ENCODE measurements around the gene SIPA1L3.
"Not testable (repeated sequence)": the region's sequence is repeated elsewhere in the genome, so short reads cannot be mapped to it uniquely, and the experiment has no call there.

SIPA1L3 gene, protein sequence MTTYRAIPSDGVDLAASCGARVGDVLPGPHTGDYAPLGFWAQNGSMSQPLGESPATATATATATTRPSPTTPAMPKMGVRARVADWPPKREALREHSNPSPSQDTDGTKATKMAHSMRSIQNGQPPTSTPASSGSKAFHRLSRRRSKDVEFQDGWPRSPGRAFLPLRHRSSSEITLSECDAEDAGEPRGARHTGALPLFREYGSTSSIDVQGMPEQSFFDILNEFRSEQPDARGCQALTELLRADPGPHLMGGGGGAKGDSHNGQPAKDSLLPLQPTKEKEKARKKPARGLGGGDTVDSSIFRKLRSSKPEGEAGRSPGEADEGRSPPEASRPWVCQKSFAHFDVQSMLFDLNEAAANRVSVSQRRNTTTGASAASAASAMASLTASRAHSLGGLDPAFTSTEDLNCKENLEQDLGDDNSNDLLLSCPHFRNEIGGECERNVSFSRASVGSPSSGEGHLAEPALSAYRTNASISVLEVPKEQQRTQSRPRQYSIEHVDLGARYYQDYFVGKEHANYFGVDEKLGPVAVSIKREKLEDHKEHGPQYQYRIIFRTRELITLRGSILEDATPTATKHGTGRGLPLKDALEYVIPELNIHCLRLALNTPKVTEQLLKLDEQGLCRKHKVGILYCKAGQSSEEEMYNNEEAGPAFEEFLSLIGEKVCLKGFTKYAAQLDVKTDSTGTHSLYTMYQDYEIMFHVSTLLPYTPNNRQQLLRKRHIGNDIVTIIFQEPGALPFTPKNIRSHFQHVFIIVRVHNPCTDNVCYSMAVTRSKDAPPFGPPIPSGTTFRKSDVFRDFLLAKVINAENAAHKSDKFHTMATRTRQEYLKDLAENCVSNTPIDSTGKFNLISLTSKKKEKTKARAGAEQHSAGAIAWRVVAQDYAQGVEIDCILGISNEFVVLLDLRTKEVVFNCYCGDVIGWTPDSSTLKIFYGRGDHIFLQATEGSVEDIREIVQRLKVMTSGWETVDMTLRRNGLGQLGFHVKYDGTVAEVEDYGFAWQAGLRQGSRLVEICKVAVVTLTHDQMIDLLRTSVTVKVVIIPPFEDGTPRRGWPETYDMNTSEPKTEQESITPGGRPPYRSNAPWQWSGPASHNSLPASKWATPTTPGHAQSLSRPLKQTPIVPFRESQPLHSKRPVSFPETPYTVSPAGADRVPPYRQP (N-terminal part only)

GRCh38 chr19:37906869-37907734, at the start of gene SIPA1L3:
SIPA1L3 (plus strand) TSS chr19:37907208; CDS start chr19:38081566, 174,358 bp downstream.
- peak; percentile 91 for DNase-seq (ENCODE audit: low read depth)

GRCh38 chr19:37864501-37864900, 42.5 kb upstream of the SIPA1L3 start:
- no peak for DNase-seq (ENCODE audit: low read depth)

- not testable (repeated sequence) for DNase-seq (ENCODE audit: low read depth)
Observed at GRCh38 chr19:37865930-37866329, 41.1 kb upstream of the SIPA1L3 start.

GRCh38 chr19:37867831-37868230, 39.2 kb upstream of the SIPA1L3 start:
- no peak for DNase-seq (ENCODE audit: low read depth)

DNA sequence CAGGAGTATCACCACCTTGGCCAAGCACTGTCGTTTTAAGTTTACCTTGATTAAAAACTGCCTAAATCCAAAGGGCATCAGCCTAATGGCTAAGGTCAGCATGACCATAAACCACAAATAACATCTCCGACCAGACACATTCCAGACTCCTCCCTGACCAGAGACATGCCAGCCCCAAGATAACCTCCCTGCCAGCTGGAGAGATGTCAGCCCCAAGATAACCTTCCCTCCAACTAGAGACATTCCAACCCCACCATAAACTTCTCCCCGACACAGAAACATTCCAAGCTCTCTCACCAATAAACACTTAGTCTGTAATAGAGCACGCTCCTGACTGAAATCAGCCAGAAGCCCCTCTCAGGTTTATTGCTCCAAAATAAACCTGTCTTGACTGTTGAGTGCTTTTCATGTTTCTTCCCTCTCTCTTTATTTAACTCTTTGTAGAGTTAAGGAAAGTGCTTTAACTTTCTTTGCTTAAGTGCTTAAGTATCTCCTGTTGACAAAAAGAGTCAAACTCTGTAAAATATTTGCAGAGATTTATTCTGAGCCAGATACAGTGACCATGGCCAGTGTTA, 37.2 kb upstream of the SIPA1L3 start:
- no peak for DNase-seq (ENCODE audit: low read depth)

DNA sequence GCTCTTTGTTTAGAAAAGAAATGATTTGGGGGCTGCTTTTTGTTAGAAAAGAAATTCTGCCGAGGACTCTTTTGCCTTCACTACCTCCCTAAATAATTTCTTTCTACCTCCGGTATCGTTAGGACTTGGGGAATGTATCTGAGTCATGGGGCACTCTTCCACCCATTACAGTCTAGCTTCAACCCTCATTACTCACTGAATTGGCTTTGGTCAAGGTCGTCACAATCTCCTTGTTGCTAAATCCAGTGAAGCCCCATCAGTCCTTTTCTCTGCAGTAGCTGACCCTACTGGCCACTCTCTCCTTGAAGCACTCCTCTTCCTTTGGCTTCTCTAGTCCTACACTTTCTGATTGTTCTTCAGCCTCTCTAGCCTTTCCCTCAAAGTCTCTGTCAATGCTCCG, 34.6 kb upstream of the SIPA1L3 start:
- DNase-seq (ENCODE audit: low read depth): no peak

- DNase-seq (ENCODE audit: low read depth): no peak
Observed at GRCh38 chr19:37874784-37875183, 32.2 kb upstream of the SIPA1L3 start.

DNA sequence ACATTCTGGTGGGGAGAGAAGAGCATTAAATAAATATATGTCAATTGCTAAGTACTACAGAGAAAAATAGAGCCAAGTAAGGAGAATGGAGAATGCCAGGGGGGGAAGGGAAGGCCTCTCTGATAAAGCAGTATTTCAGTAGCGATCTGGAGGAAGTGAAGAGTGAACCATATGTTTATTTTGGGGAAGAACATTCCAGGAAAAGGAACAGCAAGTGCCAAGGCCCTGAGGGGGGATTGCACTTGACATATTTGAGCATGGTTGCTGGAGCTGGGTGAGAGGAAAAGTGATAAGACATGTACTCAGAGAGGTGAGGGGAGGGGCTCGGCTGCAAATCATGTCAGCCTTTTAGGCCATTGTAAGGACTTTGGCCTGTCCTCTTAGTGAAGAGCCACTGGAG, 31.0 kb upstream of the SIPA1L3 start:
- DNase-seq (ENCODE audit: low read depth): no peak

- DNase-seq (ENCODE audit: low read depth): no peak
Observed at GRCh38 chr19:37877147-37877546, 29.9 kb upstream of the SIPA1L3 start.

DNA sequence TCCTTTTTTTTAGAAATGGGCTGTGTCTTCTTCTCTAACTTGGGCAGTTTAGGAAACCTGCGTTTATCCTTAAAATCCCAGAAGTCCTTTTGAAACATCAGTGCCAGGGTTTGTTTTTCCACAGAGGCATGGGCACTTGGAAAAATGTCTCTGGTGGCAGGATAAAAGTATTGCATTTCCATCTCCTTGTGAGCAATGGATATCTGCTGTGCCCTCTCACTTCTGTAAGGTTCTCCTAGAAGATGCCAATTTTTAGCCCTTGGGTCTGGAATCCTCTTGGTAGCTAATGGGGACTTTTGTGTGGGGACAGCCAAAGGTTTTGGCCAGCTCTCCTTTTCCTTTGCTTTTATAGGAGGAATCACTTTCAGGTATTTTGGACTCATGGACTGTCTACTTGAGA, 21.6 kb upstream of the SIPA1L3 start:
- DNase-seq (ENCODE audit: low read depth): no peak

DNA sequence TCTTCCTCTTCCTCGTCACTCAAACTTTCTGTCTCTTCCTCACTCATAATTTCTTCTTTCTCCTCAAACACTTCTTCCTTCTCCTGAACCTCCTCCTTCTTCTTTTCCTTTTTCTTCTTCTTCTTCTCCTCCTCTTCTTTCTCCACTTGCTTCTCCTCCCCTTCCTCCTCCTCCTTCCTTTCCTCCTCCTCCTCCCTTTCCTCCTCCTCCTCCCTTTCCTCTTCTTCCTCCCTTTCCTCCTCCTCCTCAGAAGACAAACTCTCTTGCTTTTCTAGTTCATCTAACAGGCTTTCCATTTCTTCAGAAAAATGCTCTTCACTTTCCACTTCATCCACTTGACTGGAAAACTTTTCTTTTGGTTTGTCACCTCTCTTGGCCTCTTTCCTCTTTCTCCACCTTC, 20.4 kb upstream of the SIPA1L3 start:
- DNase-seq (ENCODE audit: low read depth): no peak

GRCh38 chr19:37893845-37894575, 13.0 kb upstream of the SIPA1L3 start:
- DNase-seq (ENCODE audit: low read depth): no peak

DNA sequence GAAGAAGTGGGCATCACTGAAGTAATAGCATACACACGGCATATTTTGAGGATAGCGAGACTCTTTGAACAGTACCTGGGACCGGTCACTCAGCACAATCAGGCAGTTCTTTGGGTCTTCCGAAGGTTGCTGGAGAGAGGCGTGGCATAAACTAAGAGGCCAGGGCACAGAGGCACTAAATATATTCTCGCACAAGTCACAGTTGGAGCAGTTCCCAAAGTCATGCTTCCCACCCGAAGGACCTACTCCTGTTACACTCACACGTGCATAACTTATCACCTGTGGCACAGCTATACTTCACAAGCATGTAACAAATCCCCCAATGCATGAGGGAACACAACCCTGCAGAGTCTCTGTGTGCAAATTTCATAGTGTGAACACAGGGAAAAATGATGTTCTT, 10.8 kb upstream of the SIPA1L3 start:
- DNase-seq (ENCODE audit: low read depth): no peak

- DNase-seq (ENCODE audit: low read depth): no peak
Observed at GRCh38 chr19:37899453-37899852, 7.6 kb upstream of the SIPA1L3 start.

GRCh38 chr19:37899966-37900365, 7.0 kb upstream of the SIPA1L3 start:
- no peak for DNase-seq (ENCODE audit: low read depth)

- DNase-seq (ENCODE audit: low read depth): peak; percentile 78
Observed at GRCh38 chr19:37902668-37903067, 4.3 kb upstream of the SIPA1L3 start.

GRCh38 chr19:37903096-37903495, 3.9 kb upstream of the SIPA1L3 start:
- DNase-seq (ENCODE audit: low read depth): no peak

- peak; percentile 26 for DNase-seq (ENCODE audit: low read depth)
Observed at GRCh38 chr19:37905946-37906868, 801 bp upstream of the SIPA1L3 start, which contains the start of gene WDR87. WDR87 (minus strand) TSS chr19:37906594; CDS start chr19:37898239, 8,355 bp downstream.

All from activated T-cell treated with anti-CD3 and anti-CD28 coated beads for 24 hours (primary cell).